HAP-1 (cell line): ENCODE data around the gene TP73.

Experiments
- DNase-seq, 2 experiments: peaks; one replicate each; pipeline ENCODE4 v3.0.0-alpha.2; 2016 to 2020; ENCODE audit warnings: low spot score in 2 of 2
- H3K27me3 ChIP-seq: fragments of 250-450 bp; sonication (Bioruptor Pico); 2 replicates; pipeline ENCODE4 v1.5.1; 2020; ENCODE audit warnings: low read depth, mild to moderate bottlenecking, moderate library complexity
- H3K36me3 ChIP-seq: fragments of 250-450 bp; sonication (Bioruptor Pico); replicated peaks from 2 replicates; pipeline ENCODE4 v1.5.1; 2020; ENCODE audit warnings: mild to moderate bottlenecking
- H3K4me1 ChIP-seq: fragments of 250-450 bp; sonication (Bioruptor Pico); 2 replicates; pipeline ENCODE4 v1.5.1; 2020; ENCODE audit warnings: mild to moderate bottlenecking
- H3K4me3 ChIP-seq: fragments of 250-450 bp; sonication (Bioruptor Pico); 2 replicates; pipeline ENCODE4 v1.5.1; 2020; ENCODE audit warnings: mild to moderate bottlenecking, moderate library complexity
- H3K9me3 ChIP-seq: fragments of 250-450 bp; sonication (Bioruptor Pico); 2 replicates; pipeline ENCODE4 v1.5.1; 2020; ENCODE audit warnings: mild to moderate bottlenecking, moderate library complexity
- in situ Hi-C: fragments of 300-500 bp; cut with MboI; formaldehyde crosslinking; loops from 3 replicates; pipeline ENCODE4 v1.14.3; 2020; ENCODE audit warnings: low sequenced_read_pairs, inconsistent platforms, mixed read lengths

TP73 gene

GRCh38 chr1:3733094-3733882 is 81.0 kb downstream of the TP73 start:
- in situ Hi-C loops, result no loop called here
- DNase-seq, result no peak
- Histone ChIP-seq H3K27me3 (no peaks in the 10 kb centered on the region), H3K4me3 (no peak overlapping the region), H3K4me1 (no peaks in the 10 kb centered on the region), H3K9me3 (no peaks in the 10 kb centered on the region), H3K36me3 (peaks cover 21% of the 10 kb centered on the region)

- Histone ChIP-seq H3K4me1 (no peaks in the 10 kb centered on the region), H3K36me3 (peaks cover 27% of the 10 kb centered on the region)
- in situ Hi-C loops, result no loop called here
Observed at GRCh38 chr1:3733883-3734589, 81.7 kb downstream of the TP73 start.

GRCh38 chr1:3734602-3735001 is 82.3 kb downstream of the TP73 start:
- Histone ChIP-seq H3K4me3 (no peak overlapping the region), H3K36me3 (peaks cover 27% of the 10 kb centered on the region), H3K27me3 (no peaks in the 10 kb centered on the region), H3K9me3 (no peaks in the 10 kb centered on the region), H3K4me1 (no peaks in the 10 kb centered on the region)
- no peak for DNase-seq
- in situ Hi-C loops, result no loop called here

More at GRCh38 chr1:3733883-3734589, 81.7 kb downstream of the TP73 start:
- Histone ChIP-seq H3K27me3 (no peaks in the 10 kb centered on the region), H3K4me3 (no peak overlapping the region), H3K9me3 (no peaks in the 10 kb centered on the region)
- DNase-seq, result no peak

DNA sequence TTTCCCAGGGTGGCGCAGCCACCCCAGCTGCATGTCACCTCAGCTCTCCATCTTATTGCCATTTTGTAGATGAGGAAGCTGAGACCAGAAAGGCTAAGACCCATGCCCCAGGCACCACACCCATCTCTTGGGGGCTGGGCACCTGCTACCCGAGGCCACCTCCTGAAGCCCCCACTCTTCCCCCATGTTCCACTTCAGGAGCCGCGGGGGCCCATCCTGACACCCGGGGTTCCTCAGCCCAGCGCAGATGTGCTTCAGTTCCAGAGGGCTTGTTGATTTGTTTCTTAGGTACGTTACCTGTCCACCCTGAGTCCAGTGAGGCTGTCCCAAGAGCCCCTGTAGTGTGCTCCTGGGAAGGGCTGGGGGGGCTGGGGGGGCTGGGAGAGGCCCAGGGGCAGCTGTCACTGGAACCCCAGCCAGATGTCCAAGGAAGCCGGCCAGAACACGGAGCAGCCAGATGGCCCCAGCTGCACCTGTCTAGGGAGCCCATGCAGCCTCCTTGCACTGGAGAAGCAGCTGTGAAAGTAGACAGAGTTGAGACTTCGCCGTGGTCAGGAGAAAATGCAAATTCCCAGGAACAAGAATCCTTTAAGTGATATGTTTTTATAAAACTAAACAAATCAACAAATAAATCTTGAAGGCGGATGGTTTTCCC is 82.8 kb downstream of the TP73 start:
- no peaks in the 10 kb centered on the region for H3K4me1 ChIP-seq
- in situ Hi-C loops, result no loop called here
- peaks cover 27% of the 10 kb centered on the region for H3K36me3 ChIP-seq
- H3K4me3 ChIP-seq, result no peak overlapping the region
- H3K9me3 ChIP-seq, result no peaks in the 10 kb centered on the region
- H3K27me3 ChIP-seq, result no peaks in the 10 kb centered on the region
- no peak for DNase-seq

DNA sequence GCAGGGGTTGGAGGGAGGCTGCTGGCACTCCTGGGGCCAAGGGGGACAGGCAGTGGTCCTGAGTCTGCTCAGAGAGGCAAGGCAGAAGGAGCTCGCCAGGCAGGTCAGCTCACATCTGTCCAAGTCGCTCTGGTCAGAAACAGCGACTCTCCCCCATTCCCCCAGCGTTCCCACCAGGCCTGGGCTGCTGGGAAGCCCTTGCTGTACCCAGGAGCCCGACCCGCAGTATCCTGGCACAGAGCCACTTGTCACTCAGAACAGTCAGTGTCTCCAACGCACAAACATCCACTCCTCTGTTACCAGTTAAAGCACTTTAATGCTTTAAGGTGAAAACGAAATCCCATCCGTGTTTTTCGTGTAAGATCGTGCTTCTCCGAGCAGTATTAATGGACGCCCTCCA is 83.4 kb downstream of the TP73 start:
- no peak for DNase-seq
- H3K36me3 ChIP-seq, result peaks cover 27% of the 10 kb centered on the region
- H3K27me3 ChIP-seq, result no peaks in the 10 kb centered on the region
- no peaks in the 10 kb centered on the region for H3K4me1 ChIP-seq
- in situ Hi-C loops, result no loop called here
- no peaks in the 10 kb centered on the region for H3K9me3 ChIP-seq
- H3K4me3 ChIP-seq, result no peak overlapping the region

- Histone ChIP-seq H3K36me3 (peaks cover 31% of the 10 kb centered on the region), H3K27me3 (no peaks in the 10 kb centered on the region), H3K4me3 (no peak overlapping the region), H3K4me1 (no peaks in the 10 kb centered on the region), H3K9me3 (no peaks in the 10 kb centered on the region)
- no peak for DNase-seq
- in situ Hi-C loops, result no loop called here
Observed at GRCh38 chr1:3736131-3736561, 83.8 kb downstream of the TP73 start.

GRCh38 chr1:3736708-3737107 is 84.4 kb downstream of the TP73 start:
- H3K9me3 ChIP-seq, result no peaks in the 10 kb centered on the region
- H3K4me3 ChIP-seq, result no peak overlapping the region
- peaks cover 37% of the 10 kb centered on the region for H3K36me3 ChIP-seq
- DNase-seq, result no peak
- no peaks in the 10 kb centered on the region for H3K4me1 ChIP-seq
- H3K27me3 ChIP-seq, result no peaks in the 10 kb centered on the region
- in situ Hi-C loops, result no loop called here

GRCh38 chr1:3738943-3739342 is 86.6 kb downstream of the TP73 start:
- H3K4me1 ChIP-seq, result no peaks in the 10 kb centered on the region
- no peaks in the 10 kb centered on the region for H3K27me3 ChIP-seq
- no peak overlapping the region for H3K4me3 ChIP-seq
- peaks cover 55% of the 10 kb centered on the region for H3K36me3 ChIP-seq
- H3K9me3 ChIP-seq, result no peaks in the 10 kb centered on the region
- in situ Hi-C loops, result no loop called here
- no peak for DNase-seq

GRCh38 chr1:3740042-3740441 is 87.7 kb downstream of the TP73 start:
- in situ Hi-C loops, result no loop called here
- peaks cover 2% of the 10 kb centered on the region; the same call in 1 of the 2 replicates for H3K4me1 ChIP-seq
- no peak for DNase-seq
- peaks cover 55% of the 10 kb centered on the region for H3K36me3 ChIP-seq
- H3K4me3 ChIP-seq, result no peak overlapping the region
- H3K27me3 ChIP-seq, result no peaks in the 10 kb centered on the region
- no peaks in the 10 kb centered on the region for H3K9me3 ChIP-seq

DNA sequence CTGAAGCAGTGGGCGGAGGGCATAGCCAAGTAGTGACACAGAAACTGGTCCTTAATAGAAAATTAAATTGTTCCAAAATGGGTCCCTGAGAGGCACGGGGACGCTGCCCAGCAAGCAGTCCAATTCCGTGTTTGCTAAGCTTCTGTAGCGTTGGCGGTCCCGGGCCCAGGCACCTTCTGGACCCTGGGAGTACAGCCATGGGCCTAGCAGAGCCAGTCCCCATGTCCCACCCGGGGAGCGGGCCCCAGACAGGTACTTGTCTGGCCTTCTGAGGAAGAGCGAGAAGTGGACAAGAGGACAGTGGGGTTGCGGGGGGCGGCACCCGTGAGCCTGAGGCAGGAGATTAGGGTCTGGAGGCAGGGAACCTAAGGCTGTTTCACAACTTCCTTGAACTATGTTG is 88.4 kb downstream of the TP73 start:
- Histone ChIP-seq H3K4me1 (peaks cover 3% of the 10 kb centered on the region; the same call in 1 of the 2 replicates), H3K4me3 (no peak overlapping the region), H3K9me3 (no peaks in the 10 kb centered on the region), H3K36me3 (peaks cover 56% of the 10 kb centered on the region), H3K27me3 (no peaks in the 10 kb centered on the region)
- in situ Hi-C loops, result no loop called here
- no peak for DNase-seq

DNA sequence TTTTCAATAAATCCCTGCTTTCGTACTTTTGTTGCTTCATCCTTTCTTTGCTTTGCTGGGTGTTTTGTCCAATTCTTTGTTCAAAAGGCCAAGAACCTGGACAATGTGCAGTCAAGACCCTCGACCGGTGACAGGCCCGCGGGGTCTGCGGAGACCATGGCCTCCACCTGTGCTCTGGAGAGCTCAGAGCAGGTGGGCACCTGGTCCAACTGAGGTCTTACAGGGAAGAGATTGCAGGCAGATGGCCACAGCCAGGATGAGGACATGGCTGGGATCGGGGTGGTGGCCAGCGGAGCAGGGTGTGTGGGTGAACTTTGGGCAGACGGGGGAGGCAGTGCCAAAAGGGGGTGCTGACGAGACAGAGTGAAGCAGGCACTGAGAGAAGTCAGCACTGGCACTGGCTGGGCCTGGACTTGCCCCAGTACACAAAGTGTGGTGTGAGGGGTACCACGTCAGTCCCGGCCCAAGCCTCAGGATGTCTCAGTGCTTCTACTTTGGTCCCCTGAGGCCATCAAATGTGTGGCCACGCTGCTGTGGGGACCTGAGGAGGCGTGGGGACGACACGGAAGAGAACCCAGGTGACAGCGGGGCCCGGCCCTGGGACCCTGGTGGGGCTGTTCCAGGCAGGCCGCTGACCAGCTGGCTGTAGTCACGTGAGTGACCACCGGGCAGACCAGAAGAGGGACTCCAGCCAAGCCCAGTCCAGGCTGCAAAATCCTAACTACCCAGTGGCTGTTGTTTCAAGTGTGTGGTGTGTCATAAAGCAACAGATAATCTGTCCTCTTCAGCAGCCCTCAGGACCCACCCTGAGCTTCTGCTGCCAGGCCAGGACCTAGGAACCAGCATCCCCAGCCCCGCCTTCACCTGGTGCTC is 89.5 kb downstream of the TP73 start:
- H3K4me1 ChIP-seq, result peaks cover 8% of the 10 kb centered on the region
- in situ Hi-C loops, result no loop called here
- H3K4me3 ChIP-seq, result no peak overlapping the region
- peaks cover 52% of the 10 kb centered on the region for H3K36me3 ChIP-seq
- H3K27me3 ChIP-seq, result no peaks in the 10 kb centered on the region
- H3K9me3 ChIP-seq, result no peaks in the 10 kb centered on the region
- DNase-seq, result no peak

DNA sequence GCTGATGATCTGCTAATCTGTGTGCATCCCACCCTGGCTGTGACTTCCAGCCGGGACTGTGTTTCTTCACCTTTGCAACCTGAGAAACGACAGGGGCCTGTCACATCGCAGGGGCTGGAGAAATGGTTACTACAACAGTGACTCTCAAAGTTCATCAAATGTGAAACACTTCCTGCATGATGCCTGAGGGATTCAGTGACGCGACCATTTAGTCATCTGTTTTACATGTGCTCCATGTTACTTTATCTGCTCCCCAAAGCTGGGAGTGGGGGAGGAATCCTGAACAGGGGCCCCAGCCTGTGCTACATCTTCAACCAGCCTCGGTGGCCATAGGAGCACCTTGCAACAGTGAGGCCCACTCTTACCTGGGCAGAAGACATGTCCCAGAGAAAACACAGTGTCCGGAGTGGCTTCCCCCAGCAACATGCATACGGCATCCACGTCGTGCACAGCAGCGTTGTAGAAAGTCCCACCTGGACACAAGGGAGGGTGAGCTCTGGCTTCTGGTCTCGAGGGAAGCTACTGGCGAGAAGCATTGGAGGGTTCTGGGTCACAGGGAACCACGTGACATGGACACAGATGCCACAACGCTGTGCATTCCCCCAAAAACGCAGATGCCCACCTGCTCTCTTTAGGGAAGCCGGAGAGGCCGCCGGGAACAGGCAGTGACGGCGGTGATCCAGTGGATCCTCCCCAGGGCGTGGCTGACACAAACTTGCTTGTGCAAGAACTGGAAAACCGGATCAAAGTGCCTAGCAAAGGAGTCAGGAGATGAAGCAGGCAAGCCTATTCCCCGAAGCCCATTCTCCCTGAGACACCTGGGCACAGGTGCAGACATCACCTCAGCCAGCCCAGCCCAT is 90.4 kb downstream of the TP73 start:
- DNase-seq, result no peak
- in situ Hi-C loops, result no loop called here
- Histone ChIP-seq H3K4me3 (no peak overlapping the region), H3K36me3 (peaks cover 48% of the 10 kb centered on the region), H3K4me1 (peaks cover 8% of the 10 kb centered on the region), H3K9me3 (no peaks in the 10 kb centered on the region), H3K27me3 (no peaks in the 10 kb centered on the region)

GRCh38 chr1:3743421-3743820 is 91.1 kb downstream of the TP73 start:
- DNase-seq, result no peak
- H3K9me3 ChIP-seq, result no peaks in the 10 kb centered on the region
- no peaks in the 10 kb centered on the region for H3K27me3 ChIP-seq
- peaks cover 41% of the 10 kb centered on the region for H3K36me3 ChIP-seq
- in situ Hi-C loops, result no loop called here
- peaks cover 8% of the 10 kb centered on the region for H3K4me1 ChIP-seq
- no peak overlapping the region for H3K4me3 ChIP-seq
